HepG2 (cell line): Measurements from ENCODE around the gene RAD54L. TPM values are rescaled to one million over a fixed set of nuclear protein-coding genes. Genes with fewer than 3 reads are reported as not detected.

Source experiments
- HOXA3 ChIP-seq: sonication (generic); formaldehyde crosslinking; IDR thresholded peaks from 2 replicates; pipeline ENCODE4 v1.5.0; 2020; ENCODE audit warnings: missing genetic modification reagents
- MATR3 ChIP-seq: sonication (generic); formaldehyde crosslinking; IDR thresholded peaks from 2 replicates; pipeline ENCODE4 v1.4.0; 2020; ENCODE audit warnings: missing genetic modification reagents
- NCOA2 ChIP-seq: sonication (generic); formaldehyde crosslinking; IDR thresholded peaks from 2 replicates; pipeline ENCODE4 v1.8.0; 2022; ENCODE audit warnings: inconsistent platforms
- PAF1 ChIP-seq: IDR thresholded peaks from 2 replicates; pipeline ENCODE4 v1.6.1; 2016; ENCODE audit warnings: missing genetic modification reagents, missing compliant biosample characterization
- PHF8 ChIP-seq: sonication (generic); formaldehyde crosslinking; IDR thresholded peaks from 2 replicates; pipeline ENCODE4 v1.5.0; 2020; ENCODE audit warnings: missing genetic modification reagents
- RFX1 ChIP-seq: fragments of 450-650 bp; IDR thresholded peaks from 2 replicates; pipeline ENCODE4 v1.6.1; 2017
- SP1 ChIP-seq, 2 experiments: fragments of 450-650 bp in 1 of 2; sonication (generic) in 1 of 2; formaldehyde crosslinking in 1 of 2; IDR thresholded peaks; 2 replicates each; pipeline versions ENCODE4 v1.4.0 to v1.6.1; 2016 to 2020; ENCODE audit warnings: missing genetic modification reagents in 1 of 2
- SP4 ChIP-seq: sonication (generic); formaldehyde crosslinking; IDR thresholded peaks from 2 replicates; pipeline ENCODE4 v1.8.1; 2023; ENCODE audit warnings: mild to moderate bottlenecking, missing genetic modification reagents
- ZNF124 ChIP-seq: sonication (generic); formaldehyde crosslinking; IDR thresholded peaks from 2 replicates; pipeline ENCODE4 v1.4.0; 2020; ENCODE audit warnings: missing genetic modification reagents
- ZNF550 ChIP-seq: sonication (generic); formaldehyde crosslinking; IDR thresholded peaks from 2 replicates; pipeline ENCODE4 v1.4.0; 2020; ENCODE audit warnings: mild to moderate bottlenecking, missing genetic modification reagents, borderline replicate concordance
- ZNF570 ChIP-seq: sonication (generic); formaldehyde crosslinking; IDR thresholded peaks from 2 replicates; pipeline ENCODE4 v1.4.0; 2020; ENCODE audit warnings: mild to moderate bottlenecking, missing genetic modification reagents, borderline replicate concordance
- ZNF605 ChIP-seq: sonication (generic); formaldehyde crosslinking; IDR thresholded peaks from 2 replicates; pipeline ENCODE4 v1.8.0; 2022; ENCODE audit warnings: mild to moderate bottlenecking, missing genetic modification reagents
- ZNF607 ChIP-seq: sonication (generic); formaldehyde crosslinking; IDR thresholded peaks from 2 replicates; pipeline ENCODE4 v1.5.1; 2020; ENCODE audit warnings: missing genetic modification reagents, mild to moderate bottlenecking, borderline replicate concordance
- ZNF670 ChIP-seq: sonication (generic); formaldehyde crosslinking; IDR thresholded peaks from 2 replicates; pipeline ENCODE4 v1.8.0; 2022; ENCODE audit warnings: mild to moderate bottlenecking, missing genetic modification reagents, borderline replicate concordance
- ZNF816 ChIP-seq: sonication (generic); formaldehyde crosslinking; IDR thresholded peaks from 2 replicates; pipeline ENCODE4 v1.8.0; 2022; ENCODE audit warnings: missing genetic modification reagents, mild to moderate bottlenecking, borderline replicate concordance
- polyA plus RNA-seq, 8 experiments: library from polyadenylated mRNA; depleted of rRNA in 3 of 8; stranded (reverse) in 7 of 8; unstranded in 1 of 8; fragments of >200 nt; fragmentation: Illumina TruSeq in 4 of 8; extraction: Trizol in 4 of 8; gene quantifications; 2 replicates each; pipeline versions ENCODE4 v1.2.1 to v1.2.3, GENCODE V29; 2011 to 2016; ENCODE audit warnings: low read depth in 4 of 8, missing spikeins in 1 of 8, mixed read lengths in 1 of 8; ENCODE audit not compliant: insufficient read depth in 1 of 8
- total RNA-seq, 5 experiments: library from RNA; depleted of rRNA; stranded (reverse); fragments of >200 nt; fragmentation: Illumina TruSeq; extraction: Trizol; gene quantifications; 2 replicates each; pipeline ENCODE4 v1.2.3, GENCODE V29; 2016; ENCODE audit warnings: low read depth in 1 of 5
- TF ChIP-seq, protein P1 (sequence below): sonication (generic); formaldehyde crosslinking; IDR thresholded peaks from 2 replicates; pipeline ENCODE4 v1.5.1; 2020; ENCODE audit warnings: missing genetic modification reagents, mild to moderate bottlenecking, borderline replicate concordance
- TF ChIP-seq, protein P2 (sequence below): sonication (generic); formaldehyde crosslinking; IDR thresholded peaks from 2 replicates; pipeline ENCODE4 v1.5.0; 2020; ENCODE audit warnings: mild to moderate bottlenecking, missing genetic modification reagents, moderate library complexity
- TF ChIP-seq, protein P3 (sequence below): IDR thresholded peaks from 2 replicates; pipeline ENCODE4 v1.6.1; 2016
- TF ChIP-seq, protein P4 (sequence below), 2 experiments: sonication (generic) in 1 of 2; formaldehyde crosslinking in 1 of 2; IDR thresholded peaks; 2 replicates each; pipeline versions ENCODE4 v1.6.1 to v1.9.0; 2014 to 2022; ENCODE audit warnings: antibody characterized with exemption in 1 of 2, borderline replicate concordance in 1 of 2, inconsistent platforms in 1 of 2, low read depth in 1 of 2, missing genetic modification reagents in 1 of 2

The RAD54L gene
- total and polyA plus RNA-seq, 2 of the 13 experiments (the other 11 are each of a cell fraction or from before 2014, with no cell fraction given): 10.2 to 30.0 TPM

DNA sequence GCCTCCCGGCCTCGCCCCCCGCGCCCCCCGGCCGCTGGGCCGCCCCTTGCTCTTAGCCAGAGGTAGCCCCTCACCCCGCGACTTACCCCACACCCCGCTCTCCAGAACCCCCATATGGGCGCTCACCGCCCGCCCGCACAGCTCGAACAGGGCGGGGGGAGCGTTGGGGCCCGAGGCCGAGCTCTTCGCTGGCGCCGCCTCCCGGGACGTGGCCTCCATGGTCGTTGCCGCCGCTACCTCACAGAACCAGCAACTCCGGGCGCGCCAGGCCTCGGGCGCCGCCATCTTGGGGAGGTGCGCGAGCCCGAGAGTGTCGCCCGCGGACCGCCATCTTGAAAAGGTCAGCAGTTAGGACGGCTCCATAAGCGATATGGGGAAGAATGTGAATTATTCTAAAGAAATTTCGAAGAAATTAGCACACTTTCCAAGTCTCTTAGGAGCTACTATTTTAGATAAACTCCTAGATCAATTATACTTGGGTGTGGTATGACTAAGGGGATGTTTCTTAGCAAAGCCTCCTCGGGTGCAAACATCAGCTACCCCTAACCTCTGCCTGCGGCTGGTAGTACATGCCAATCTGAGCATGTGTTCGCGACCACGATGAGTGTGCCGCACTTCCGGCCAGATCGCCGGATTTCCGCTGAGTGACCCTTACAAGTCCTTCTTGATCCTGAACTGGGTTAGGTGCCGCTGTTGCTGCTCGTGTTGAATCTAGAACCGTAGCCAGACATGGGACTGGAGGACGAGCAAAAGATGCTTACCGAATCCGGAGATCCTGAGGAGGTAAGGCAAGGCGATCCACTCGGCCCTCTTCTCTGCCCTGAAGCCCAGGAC is 55.7 kb downstream of the RAD54L start, which contains the start of the genes LRRC41 and UQCRH (continued):
- TF ChIP-seq, protein P1, sequence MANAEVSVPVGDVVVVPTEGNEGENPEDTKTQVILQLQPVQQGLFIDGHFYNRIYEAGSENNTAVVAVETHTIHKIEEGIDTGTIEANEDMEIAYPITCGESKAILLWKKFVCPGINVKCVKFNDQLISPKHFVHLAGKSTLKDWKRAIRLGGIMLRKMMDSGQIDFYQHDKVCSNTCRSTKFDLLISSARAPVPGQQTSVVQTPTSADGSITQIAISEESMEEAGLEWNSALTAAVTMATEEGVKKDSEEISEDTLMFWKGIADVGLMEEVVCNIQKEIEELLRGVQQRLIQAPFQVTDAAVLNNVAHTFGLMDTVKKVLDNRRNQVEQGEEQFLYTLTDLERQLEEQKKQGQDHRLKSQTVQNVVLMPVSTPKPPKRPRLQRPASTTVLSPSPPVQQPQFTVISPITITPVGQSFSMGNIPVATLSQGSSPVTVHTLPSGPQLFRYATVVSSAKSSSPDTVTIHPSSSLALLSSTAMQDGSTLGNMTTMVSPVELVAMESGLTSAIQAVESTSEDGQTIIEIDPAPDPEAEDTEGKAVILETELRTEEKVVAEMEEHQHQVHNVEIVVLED (CRISPR knock-in tag): peak; percentile 57; the same call in 1 of the 2 replicates
- TF ChIP-seq PHF8: peak; percentile 61
- TF ChIP-seq RFX1: no peak
- peak; percentile 62; the same call in 1 of the 2 replicates for TF ChIP-seq ZNF607 (CRISPR knock-in tag)
- no peak for TF ChIP-seq ZNF550 (CRISPR knock-in tag)
- TF ChIP-seq NCOA2 (CRISPR knock-in tag): no peak; the same call in 1 of the 2 replicates
- TF ChIP-seq, protein P2, sequence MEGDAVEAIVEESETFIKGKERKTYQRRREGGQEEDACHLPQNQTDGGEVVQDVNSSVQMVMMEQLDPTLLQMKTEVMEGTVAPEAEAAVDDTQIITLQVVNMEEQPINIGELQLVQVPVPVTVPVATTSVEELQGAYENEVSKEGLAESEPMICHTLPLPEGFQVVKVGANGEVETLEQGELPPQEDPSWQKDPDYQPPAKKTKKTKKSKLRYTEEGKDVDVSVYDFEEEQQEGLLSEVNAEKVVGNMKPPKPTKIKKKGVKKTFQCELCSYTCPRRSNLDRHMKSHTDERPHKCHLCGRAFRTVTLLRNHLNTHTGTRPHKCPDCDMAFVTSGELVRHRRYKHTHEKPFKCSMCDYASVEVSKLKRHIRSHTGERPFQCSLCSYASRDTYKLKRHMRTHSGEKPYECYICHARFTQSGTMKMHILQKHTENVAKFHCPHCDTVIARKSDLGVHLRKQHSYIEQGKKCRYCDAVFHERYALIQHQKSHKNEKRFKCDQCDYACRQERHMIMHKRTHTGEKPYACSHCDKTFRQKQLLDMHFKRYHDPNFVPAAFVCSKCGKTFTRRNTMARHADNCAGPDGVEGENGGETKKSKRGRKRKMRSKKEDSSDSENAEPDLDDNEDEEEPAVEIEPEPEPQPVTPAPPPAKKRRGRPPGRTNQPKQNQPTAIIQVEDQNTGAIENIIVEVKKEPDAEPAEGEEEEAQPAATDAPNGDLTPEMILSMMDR (CRISPR knock-in tag): peak; percentile 35
- peak; percentile 96 for TF ChIP-seq ZNF816 (CRISPR knock-in tag)
- no peak for TF ChIP-seq SP1 (IDR thresholded peaks at IDR 0.05)
- no peak for TF ChIP-seq SP1 (CRISPR knock-in tag; IDR thresholded peaks at IDR 0.05)
- no peak for TF ChIP-seq ZNF605
- no peak for TF ChIP-seq ZNF570
- peak; percentile 95 for TF ChIP-seq HOXA3 (CRISPR knock-in tag)
- no peak for TF ChIP-seq MATR3 (CRISPR knock-in tag)
- TF ChIP-seq, protein P3, sequence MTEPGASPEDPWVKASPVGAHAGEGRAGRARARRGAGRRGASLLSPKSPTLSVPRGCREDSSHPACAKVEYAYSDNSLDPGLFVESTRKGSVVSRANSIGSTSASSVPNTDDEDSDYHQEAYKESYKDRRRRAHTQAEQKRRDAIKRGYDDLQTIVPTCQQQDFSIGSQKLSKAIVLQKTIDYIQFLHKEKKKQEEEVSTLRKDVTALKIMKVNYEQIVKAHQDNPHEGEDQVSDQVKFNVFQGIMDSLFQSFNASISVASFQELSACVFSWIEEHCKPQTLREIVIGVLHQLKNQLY (CRISPR knock-in tag): no peak
- no peak for TF ChIP-seq SP4
- TF ChIP-seq ZNF670 (CRISPR knock-in tag): peak; percentile 80; the same call in 1 of the 2 replicates
- TF ChIP-seq, protein P4, sequence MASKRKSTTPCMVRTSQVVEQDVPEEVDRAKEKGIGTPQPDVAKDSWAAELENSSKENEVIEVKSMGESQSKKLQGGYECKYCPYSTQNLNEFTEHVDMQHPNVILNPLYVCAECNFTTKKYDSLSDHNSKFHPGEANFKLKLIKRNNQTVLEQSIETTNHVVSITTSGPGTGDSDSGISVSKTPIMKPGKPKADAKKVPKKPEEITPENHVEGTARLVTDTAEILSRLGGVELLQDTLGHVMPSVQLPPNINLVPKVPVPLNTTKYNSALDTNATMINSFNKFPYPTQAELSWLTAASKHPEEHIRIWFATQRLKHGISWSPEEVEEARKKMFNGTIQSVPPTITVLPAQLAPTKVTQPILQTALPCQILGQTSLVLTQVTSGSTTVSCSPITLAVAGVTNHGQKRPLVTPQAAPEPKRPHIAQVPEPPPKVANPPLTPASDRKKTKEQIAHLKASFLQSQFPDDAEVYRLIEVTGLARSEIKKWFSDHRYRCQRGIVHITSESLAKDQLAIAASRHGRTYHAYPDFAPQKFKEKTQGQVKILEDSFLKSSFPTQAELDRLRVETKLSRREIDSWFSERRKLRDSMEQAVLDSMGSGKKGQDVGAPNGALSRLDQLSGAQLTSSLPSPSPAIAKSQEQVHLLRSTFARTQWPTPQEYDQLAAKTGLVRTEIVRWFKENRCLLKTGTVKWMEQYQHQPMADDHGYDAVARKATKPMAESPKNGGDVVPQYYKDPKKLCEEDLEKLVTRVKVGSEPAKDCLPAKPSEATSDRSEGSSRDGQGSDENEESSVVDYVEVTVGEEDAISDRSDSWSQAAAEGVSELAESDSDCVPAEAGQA (IDR thresholded peaks at IDR 0.05; ENCODE audit: low read depth): peak; percentile 94
- TF ChIP-seq, protein P4 (CRISPR knock-in tag; IDR thresholded peaks at IDR 0.05; ENCODE audit: borderline replicate concordance): no peak
- TF ChIP-seq ZNF124: peak; percentile 51; the same call in 1 of the 2 replicates
- no peak for TF ChIP-seq PAF1 (CRISPR knock-in tag)
